Measurements from ENCODE around the gene TRIM44. TPM values are rescaled to one million over a fixed set of nuclear protein-coding genes. Genes with fewer than 3 reads are reported as not detected.
A peak's percentile ranks its signal among the peaks of the same experiment; 100 is the strongest.
"Not testable (repeated sequence)": the region's sequence is repeated elsewhere in the genome, so short reads cannot be mapped to it uniquely, and the experiment has no call there.

The TRIM44 gene
- total RNA-seq, 1 donor from 2014 or later, result 60.1 TPM

- DNase-seq (ENCODE audit: low spot score) (no peak), ATAC-seq (no peak)
- intact Hi-C loops (cut with DNase I), result no loop called here
These were observed 163.4 kb downstream of the TRIM44 start for GRCh38 chr11:35826006-35826405.

GRCh38 chr11:35826949-35827348 lies 164.4 kb downstream of the TRIM44 start:
- no peak for ATAC-seq
- intact Hi-C loops (cut with DNase I), result no loop called here
- no peak for DNase-seq (ENCODE audit: low spot score)

GRCh38 chr11:35836205-35836604 lies 173.6 kb downstream of the TRIM44 start:
- DNase-seq (ENCODE audit: low spot score) (no peak), ATAC-seq (no peak)
- intact Hi-C loops (cut with DNase I), result no loop called here

GRCh38 chr11:35838071-35838470 lies 175.5 kb downstream of the TRIM44 start:
- DNase-seq (ENCODE audit: low spot score) (no peak), ATAC-seq (no peak)
- intact Hi-C loops (cut with DNase I), result no loop called here

GRCh38 chr11:35838697-35839367 lies 176.3 kb downstream of the TRIM44 start:
- intact Hi-C loops (cut with DNase I); DNase-seq (ENCODE audit: low spot score); ATAC-seq: not testable (repeated sequence)

- ATAC-seq (no peak), DNase-seq (ENCODE audit: low spot score) (no peak)
- intact Hi-C loops (cut with DNase I), result no loop called here
These were observed 177.0 kb downstream of the TRIM44 start for GRCh38 chr11:35839368-35840161.

- intact Hi-C loops (cut with DNase I), result no loop called here
- no peak for DNase-seq (ENCODE audit: low spot score)
These were observed 179.2 kb downstream of the TRIM44 start for GRCh38 chr11:35841733-35842132.

GRCh38 chr11:35842958-35843357 lies 180.4 kb downstream of the TRIM44 start:
- no peak for DNase-seq (ENCODE audit: low spot score)
- intact Hi-C loops (cut with DNase I), result no loop called here
- no peak for ATAC-seq

More at GRCh38 chr11:35841733-35842132, 179.2 kb downstream of the TRIM44 start:
- ATAC-seq, result no peak

GRCh38 chr11:35844579-35844978 lies 182.0 kb downstream of the TRIM44 start:
- intact Hi-C loops (cut with DNase I), result no loop called here
- ATAC-seq, result no peak
- DNase-seq (ENCODE audit: low spot score), result no peak

GRCh38 chr11:35845860-35846259 lies 183.3 kb downstream of the TRIM44 start:
- intact Hi-C loops (cut with DNase I), result no loop called here
- DNase-seq (ENCODE audit: low spot score) (no peak), ATAC-seq (no peak)

GRCh38 chr11:35846874-35847273 lies 184.3 kb downstream of the TRIM44 start:
- intact Hi-C loops (cut with DNase I), result no loop called here
- ATAC-seq (no peak), DNase-seq (ENCODE audit: low spot score) (no peak)

GRCh38 chr11:35847473-35847872 lies 184.9 kb downstream of the TRIM44 start:
- ATAC-seq, result no peak
- intact Hi-C loops (cut with DNase I), result no loop called here
- no peak for DNase-seq (ENCODE audit: low spot score)

- ATAC-seq (no peak), DNase-seq (ENCODE audit: low spot score) (no peak)
- intact Hi-C loops (cut with DNase I), result no loop called here
These were observed 186.0 kb downstream of the TRIM44 start for GRCh38 chr11:35848616-35849015.

- DNase-seq (ENCODE audit: low spot score), result no peak
- ATAC-seq, result no peak
- intact Hi-C loops (cut with DNase I), result no loop called here
These were observed 187.6 kb downstream of the TRIM44 start for GRCh38 chr11:35850191-35850590.

- ATAC-seq, result no peak
- intact Hi-C loops (cut with DNase I), result no loop called here
- no peak for DNase-seq (ENCODE audit: low spot score)
These were observed 188.8 kb downstream of the TRIM44 start for GRCh38 chr11:35851342-35851741.

GRCh38 chr11:35852056-35852455 lies 189.5 kb downstream of the TRIM44 start:
- no peak for DNase-seq (ENCODE audit: low spot score)
- ATAC-seq, result peak; percentile 79
- intact Hi-C loops (cut with DNase I), result no loop called here

GRCh38 chr11:35853971-35854370 lies 191.4 kb downstream of the TRIM44 start:
- ATAC-seq, result no peak
- intact Hi-C loops (cut with DNase I), result no loop called here

GRCh38 chr11:35855671-35856070 lies 193.1 kb downstream of the TRIM44 start:
- DNase-seq (ENCODE audit: low spot score), result no peak
- ATAC-seq, result peak; percentile 68
- intact Hi-C loops (cut with DNase I), result no loop called here

More at GRCh38 chr11:35853971-35854370, 191.4 kb downstream of the TRIM44 start:
- DNase-seq (ENCODE audit: low spot score), result no peak

GRCh38 chr11:35856259-35856658 lies 193.7 kb downstream of the TRIM44 start:
- ATAC-seq (no peak), DNase-seq (ENCODE audit: low spot score) (no peak)
- intact Hi-C loops (cut with DNase I), result no loop called here

GRCh38 chr11:35856756-35857155 lies 194.2 kb downstream of the TRIM44 start:
- DNase-seq (ENCODE audit: low spot score) (no peak), ATAC-seq (no peak)
- intact Hi-C loops (cut with DNase I), result no loop called here

Measured in sciatic nerve (tissue), 2 donors.